Suprapubic skin (tissue), 4 donors: ENCODE results near the gene RARS2. TPM values are rescaled to one million over a fixed set of nuclear protein-coding genes. Genes with fewer than 3 reads are reported as not detected.

Source experiments
- DNase-seq, 2 donors: peaks; one replicate each; pipeline ENCODE4 v3.0.0-alpha.2; 2019; ENCODE audit warnings: low spot score in 2 of 2
- H3K27ac ChIP-seq: fragments of 200-600 bp; sonication (generic); one replicate; pipeline ENCODE4 v1.5.1; 2019
- H3K27me3 ChIP-seq: fragments of 200-600 bp; sonication (generic); one replicate; pipeline ENCODE4 v1.5.1; 2019
- H3K36me3 ChIP-seq: fragments of 200-600 bp; sonication (generic); one replicate; pipeline ENCODE4 v1.5.1; 2019
- H3K4me1 ChIP-seq: fragments of 200-600 bp; sonication (generic); one replicate; pipeline ENCODE4 v1.5.1; 2019
- H3K4me3 ChIP-seq: fragments of 200-600 bp; sonication (generic); one replicate; pipeline ENCODE4 v1.5.1; 2019; ENCODE audit warnings: mild to moderate bottlenecking
- H3K9me3 ChIP-seq: fragments of 200-600 bp; sonication (generic); one replicate; pipeline ENCODE4 v1.5.1; 2019
- EP300 ChIP-seq: sonication (generic); formaldehyde crosslinking; IDR thresholded peaks from one replicate; pipeline ENCODE4 v1.6.1; 2017; ENCODE audit warnings: antibody characterized with exemption
- POLR2A ChIP-seq, 2 donors: fragments of 450-650 bp; IDR thresholded peaks; one replicate each; pipeline ENCODE4 v1.6.1; 2017; ENCODE audit warnings: antibody characterized with exemption in 2 of 2, mild to moderate bottlenecking in 2 of 2, moderate library complexity in 2 of 2
- POLR2AphosphoS5 ChIP-seq, 3 donors: sonication (generic); formaldehyde crosslinking; IDR thresholded peaks; one replicate each; pipeline ENCODE4 v1.6.1; 2017; ENCODE audit warnings: antibody characterized with exemption in 3 of 3
- whole genome bisulfite sequencing: methylation state at CpG from one replicate; pipeline ENCODE4 v1.1.5; 2018; 5-methylcytosine and 5-hydroxymethylcytosine counted together
- total RNA-seq, 4 donors: library from RNA; depleted of rRNA; stranded (reverse); fragments of >200 nt; gene quantifications; one replicate each; pipeline ENCODE4 v1.1.0, GENCODE V29; 2016
- TF ChIP-seq, protein P1 (sequence below), 2 donors: fragments of 200-600 bp in 1 of 2; fragments of 450-650 bp in 1 of 2; sonication (generic) in 1 of 2; IDR thresholded peaks; one replicate each; pipeline ENCODE4 v1.5.1; 2016 to 2019; ENCODE audit warnings: antibody characterized with exemption in 2 of 2, mild to moderate bottlenecking in 1 of 2, moderate library complexity in 1 of 2

The RARS2 gene
- total RNA-seq, 4 donors from 2014 or later, result 16.4 to 29.6 (median 19.7) TPM

- WGBS, result 86% methylated on average over 4 of the region's 4 CpGs
- DNase-seq, result no peak
- Histone ChIP-seq H3K4me3 (no peak overlapping the region), H3K27me3 (no peaks in the 10 kb centered on the region), H3K4me1 (peaks cover 13% of the 10 kb centered on the region), H3K36me3 (peaks cover 30% of the 10 kb centered on the region), H3K9me3 (no peaks in the 10 kb centered on the region), H3K27ac (no peak overlapping the region)
- TF ChIP-seq EP300, result no peak
- no peak for TF ChIP-seq POLR2A (IDR thresholded peaks at IDR 0.05)
- TF ChIP-seq, protein P1, sequence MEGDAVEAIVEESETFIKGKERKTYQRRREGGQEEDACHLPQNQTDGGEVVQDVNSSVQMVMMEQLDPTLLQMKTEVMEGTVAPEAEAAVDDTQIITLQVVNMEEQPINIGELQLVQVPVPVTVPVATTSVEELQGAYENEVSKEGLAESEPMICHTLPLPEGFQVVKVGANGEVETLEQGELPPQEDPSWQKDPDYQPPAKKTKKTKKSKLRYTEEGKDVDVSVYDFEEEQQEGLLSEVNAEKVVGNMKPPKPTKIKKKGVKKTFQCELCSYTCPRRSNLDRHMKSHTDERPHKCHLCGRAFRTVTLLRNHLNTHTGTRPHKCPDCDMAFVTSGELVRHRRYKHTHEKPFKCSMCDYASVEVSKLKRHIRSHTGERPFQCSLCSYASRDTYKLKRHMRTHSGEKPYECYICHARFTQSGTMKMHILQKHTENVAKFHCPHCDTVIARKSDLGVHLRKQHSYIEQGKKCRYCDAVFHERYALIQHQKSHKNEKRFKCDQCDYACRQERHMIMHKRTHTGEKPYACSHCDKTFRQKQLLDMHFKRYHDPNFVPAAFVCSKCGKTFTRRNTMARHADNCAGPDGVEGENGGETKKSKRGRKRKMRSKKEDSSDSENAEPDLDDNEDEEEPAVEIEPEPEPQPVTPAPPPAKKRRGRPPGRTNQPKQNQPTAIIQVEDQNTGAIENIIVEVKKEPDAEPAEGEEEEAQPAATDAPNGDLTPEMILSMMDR (IDR thresholded peaks at IDR 0.05), result no peak
- TF ChIP-seq POLR2AphosphoS5 (IDR thresholded peaks at IDR 0.05), result no peak
Observed at GRCh38 chr6:87583822-87584221, 6.0 kb downstream of the RARS2 start.

- Histone ChIP-seq H3K36me3 (peaks cover 13% of the 10 kb centered on the region), H3K4me1 (peaks cover 22% of the 10 kb centered on the region), H3K27ac (no peak overlapping the region), H3K4me3 (no peak overlapping the region), H3K27me3 (no peaks in the 10 kb centered on the region), H3K9me3 (no peaks in the 10 kb centered on the region)
- no peak for DNase-seq
- TF ChIP-seq POLR2A (IDR thresholded peaks at IDR 0.05), result no peak
- TF ChIP-seq, protein P1 (IDR thresholded peaks at IDR 0.05), result no peak
- no peak for TF ChIP-seq POLR2AphosphoS5 (IDR thresholded peaks at IDR 0.05)
- no peak for TF ChIP-seq EP300
- WGBS, result 75% methylated on average over 2 of the region's 2 CpGs
Observed at GRCh38 chr6:87575423-87575822, 14.4 kb downstream of the RARS2 start.

- Histone ChIP-seq H3K27ac (no peak overlapping the region), H3K4me1 (peaks cover 22% of the 10 kb centered on the region), H3K36me3 (peaks cover 4% of the 10 kb centered on the region), H3K27me3 (no peaks in the 10 kb centered on the region), H3K9me3 (no peaks in the 10 kb centered on the region), H3K4me3 (no peak overlapping the region)
- 42% methylated on average over 2 of the region's 2 CpGs for WGBS
- no peak for DNase-seq
- TF ChIP-seq, protein P1 (IDR thresholded peaks at IDR 0.05), result no peak
- TF ChIP-seq EP300 (no peak), POLR2AphosphoS5 (IDR thresholded peaks at IDR 0.05) (no peak), POLR2A (IDR thresholded peaks at IDR 0.05) (no peak)
Observed at GRCh38 chr6:87574237-87574804, 15.5 kb downstream of the RARS2 start.

- Histone ChIP-seq H3K27ac (no peak overlapping the region), H3K9me3 (no peaks in the 10 kb centered on the region), H3K27me3 (no peaks in the 10 kb centered on the region), H3K4me1 (peaks cover 22% of the 10 kb centered on the region), H3K36me3 (peaks cover 4% of the 10 kb centered on the region), H3K4me3 (no peak overlapping the region)
- TF ChIP-seq, protein P1 (IDR thresholded peaks at IDR 0.05), result no peak
- no peak for TF ChIP-seq EP300
- TF ChIP-seq POLR2AphosphoS5 (IDR thresholded peaks at IDR 0.05), result no peak
- no peak for TF ChIP-seq POLR2A (IDR thresholded peaks at IDR 0.05)
- WGBS, result 94% methylated on average over 5 of the region's 5 CpGs
- no peak for DNase-seq
Observed at GRCh38 chr6:87573307-87574024, 16.3 kb downstream of the RARS2 start.

GRCh38 chr6:87572883-87573282 is 16.9 kb downstream of the RARS2 start:
- H3K27me3 ChIP-seq, result no peaks in the 10 kb centered on the region
- 89% methylated on average over 3 of the region's 3 CpGs for WGBS
- no peak overlapping the region for H3K27ac ChIP-seq
- H3K4me3 ChIP-seq, result no peak overlapping the region
- no peaks in the 10 kb centered on the region for H3K9me3 ChIP-seq
- no peak for DNase-seq
- no peak for TF ChIP-seq POLR2AphosphoS5 (IDR thresholded peaks at IDR 0.05)
- TF ChIP-seq, protein P1 (IDR thresholded peaks at IDR 0.05), result no peak
- TF ChIP-seq EP300, result no peak
- no peak for TF ChIP-seq POLR2A (IDR thresholded peaks at IDR 0.05)
- peaks cover 22% of the 10 kb centered on the region for H3K4me1 ChIP-seq
- H3K36me3 ChIP-seq, result peaks cover 9% of the 10 kb centered on the region
